GM23338 (cell line): Measurements from ENCODE around the gene ST14. TPM values are rescaled to one million over a fixed set of nuclear protein-coding genes. Genes with fewer than 3 reads are reported as not detected.

Experiments
- ATAC-seq: fragments of 200-7000 bp; cut with Tn5 transposase; 3 replicates; pipeline ENCODE4 v1.9.1; 2020
- DNase-seq: peaks from one replicate; pipeline ENCODE4 v3.0.0-alpha.2; 2015; ENCODE audit warnings: low spot score
- H2AFZ ChIP-seq: fragments of 200-600 bp; sonication (generic); 2 replicates; pipeline ENCODE4 v1.8.0; 2016; ENCODE audit warnings: antibody characterized with exemption, mild to moderate bottlenecking, moderate library complexity
- H3F3A ChIP-seq: fragments of 200-600 bp; sonication (generic); replicated peaks from 2 replicates; pipeline ENCODE4 v1.8.0; 2017; ENCODE audit warnings: antibody characterized with exemption, mixed run types, low read depth
- H3K27ac ChIP-seq: fragments of 200-600 bp; sonication (generic); 2 replicates; pipeline ENCODE4 v1.6.1; 2016; ENCODE audit warnings: low read depth
- H3K27me3 ChIP-seq: fragments of 200-600 bp; sonication (generic); 2 replicates; pipeline ENCODE4 v1.8.0; 2016; ENCODE audit warnings: mild to moderate bottlenecking, mixed run types, moderate library complexity; ENCODE audit not compliant: insufficient read depth
- H3K36me3 ChIP-seq: fragments of 200-600 bp; sonication (generic); 2 replicates; pipeline ENCODE4 v1.8.0; 2016; ENCODE audit warnings: mild to moderate bottlenecking; ENCODE audit not compliant: insufficient read depth
- H3K4me1 ChIP-seq: fragments of 200-600 bp; sonication (generic); 2 replicates; pipeline ENCODE4 v1.8.0; 2016; ENCODE audit warnings: mild to moderate bottlenecking, moderate library complexity; ENCODE audit not compliant: insufficient read depth
- H3K4me2 ChIP-seq: fragments of 200-600 bp; sonication (generic); 2 replicates; pipeline ENCODE4 v1.7.1; 2017; ENCODE audit warnings: mixed run types
- H3K4me3 ChIP-seq: fragments of 200-600 bp; sonication (generic); 2 replicates; pipeline ENCODE4 v1.6.1; 2016; ENCODE audit warnings: mixed run types
- H3K79me2 ChIP-seq: fragments of 200-600 bp; sonication (generic); replicated peaks from 2 replicates; pipeline ENCODE4 v1.8.0; 2017; ENCODE audit warnings: mild to moderate bottlenecking; ENCODE audit not compliant: insufficient read depth
- H3K9me2 ChIP-seq: fragments of 200-600 bp; sonication (generic); 2 replicates; pipeline ENCODE4 v1.8.0; 2017; ENCODE audit not compliant: insufficient read depth
- H4K20me1 ChIP-seq: fragments of 200-600 bp; sonication (generic); replicated peaks from 2 replicates; pipeline ENCODE4 v1.8.0; 2017; ENCODE audit warnings: mild to moderate bottlenecking; ENCODE audit not compliant: insufficient read depth
- H3K27ac Mint-ChIP-seq: 2 replicates; pipeline ENCODE4 v1.8.0; 2020; ENCODE audit warnings: inconsistent platforms, mild to moderate bottlenecking, moderate library complexity, mixed read lengths
- H3K27me3 Mint-ChIP-seq: 3 replicates; pipeline ENCODE4 v1.8.0; 2022; ENCODE audit warnings: low read depth, mild to moderate bottlenecking, moderate library complexity, mixed read lengths, inconsistent platforms; ENCODE audit not compliant: insufficient read depth, poor library complexity
- H3K36me3 Mint-ChIP-seq: 3 replicates; pipeline ENCODE4 v1.8.0; 2021; ENCODE audit warnings: low read depth, mild to moderate bottlenecking, inconsistent platforms, moderate library complexity, mixed read lengths
- H3K4me1 Mint-ChIP-seq: 3 replicates; pipeline ENCODE4 v1.8.0; 2020; ENCODE audit warnings: mild to moderate bottlenecking, inconsistent platforms, mixed read lengths
- H3K4me3 Mint-ChIP-seq: 3 replicates; pipeline ENCODE4 v1.8.0; 2021; ENCODE audit warnings: moderate library complexity, mild to moderate bottlenecking, inconsistent platforms, mixed read lengths
- H3K9me3 Mint-ChIP-seq: 3 replicates; pipeline ENCODE4 v1.8.0; 2020; ENCODE audit warnings: moderate library complexity, mild to moderate bottlenecking, inconsistent platforms, mixed read lengths
- CREB1 ChIP-seq: fragments of 250-450 bp; sonication (Bioruptor Pico); IDR thresholded peaks from 2 replicates; pipeline ENCODE4 v1.5.0; 2020; ENCODE audit warnings: low read depth, mild to moderate bottlenecking, moderate library complexity
- CTCF ChIP-seq, 2 experiments: fragments of 200-600 bp in 1 of 2; sonication (generic) in 1 of 2; conservative IDR thresholded peaks; 2 replicates each; pipeline versions ENCODE4 v1.5.1 to v1.6.1; 2016 to 2017; ENCODE audit warnings: antibody characterized with exemption in 2 of 2, low read depth in 2 of 2, mild to moderate bottlenecking in 2 of 2, moderate library complexity in 1 of 2
- ETS1 ChIP-seq: IDR thresholded peaks from 2 replicates; pipeline ENCODE4 v1.6.1; 2016; ENCODE audit warnings: antibody characterized with exemption
- EZH2phosphoT487 ChIP-seq: fragments of 200-600 bp; sonication (generic); IDR thresholded peaks from one replicate; pipeline ENCODE4 v1.8.1; 2018; ENCODE audit warnings: antibody characterized with exemption; ENCODE audit not compliant: unreplicated experiment
- JUNB ChIP-seq: IDR thresholded peaks from one replicate; pipeline ENCODE4 v1.6.1; 2016; ENCODE audit warnings: antibody characterized with exemption; ENCODE audit not compliant: unreplicated experiment
- POLR2AphosphoS5 ChIP-seq: IDR thresholded peaks from 2 replicates; pipeline ENCODE4 v1.6.1; 2016; ENCODE audit warnings: antibody characterized with exemption, low read depth
- REST ChIP-seq: IDR thresholded peaks from one replicate; pipeline ENCODE4 v1.6.1; 2018; ENCODE audit warnings: antibody characterized with exemption; ENCODE audit not compliant: unreplicated experiment
- polyA plus RNA-seq: library from polyadenylated mRNA; unstranded; fragments of >200 nt; fragmentation: Nextera tagmentation; extraction: Ambion mirVana; gene quantifications from 2 replicates; pipeline ENCODE4 v1.2.1, GENCODE V29; 2016
- total RNA-seq: library from RNA; depleted of rRNA; stranded (reverse); fragments of >200 nt; shearing (Covaris generic); gene quantifications from 2 replicates; pipeline ENCODE4 v1.2.3, GENCODE V29; 2014

ST14 gene
- total and polyA plus RNA-seq, 2 experiments from 2014 or later, result 7.9 to 32.7 TPM

DNA sequence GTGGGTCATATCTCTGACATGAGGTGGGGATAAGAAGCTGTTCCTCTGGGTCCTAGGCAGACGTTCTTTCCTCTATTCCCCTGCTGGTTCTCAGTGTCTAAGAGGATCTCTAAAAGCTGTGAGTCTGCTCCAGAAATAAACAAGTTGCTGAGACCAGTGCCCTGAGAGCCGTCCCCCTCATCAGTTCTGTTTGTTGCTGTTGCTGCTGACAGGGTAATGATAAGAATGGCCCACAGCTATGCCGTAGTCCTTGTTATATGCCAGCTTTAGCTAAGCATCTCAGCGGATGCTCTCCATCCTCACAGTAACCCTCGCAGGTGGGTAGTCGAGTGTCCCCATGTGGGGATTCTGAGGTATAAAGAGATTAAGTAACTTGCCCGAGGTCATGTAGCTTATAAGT lies 23.5 kb upstream of the ST14 start:
- peaks cover 24% of the 10 kb centered on the region for H3K36me3 ChIP-seq
- H3K4me1 Mint-ChIP-seq, result no peaks in the 10 kb centered on the region

DNA sequence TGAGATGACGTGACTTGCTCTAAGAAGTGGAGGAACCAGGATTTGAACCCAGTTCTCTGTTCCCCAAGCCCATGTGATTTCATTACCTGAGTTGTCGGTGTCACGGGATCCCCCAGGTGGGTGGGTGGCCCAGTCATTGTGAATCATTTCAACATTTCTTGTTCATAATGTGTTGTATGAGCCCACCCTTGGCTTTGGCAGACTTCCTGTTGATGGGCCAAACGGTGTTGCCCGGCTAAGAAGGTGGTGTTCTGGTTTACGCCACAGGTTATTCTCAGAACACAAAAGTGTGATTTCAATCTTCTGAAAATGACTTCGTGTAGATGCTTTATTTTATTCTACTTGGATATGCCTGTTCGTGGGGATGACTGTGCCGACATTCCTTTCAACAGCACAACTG lies 21.6 kb upstream of the ST14 start:
- no peak overlapping the region for H2AFZ ChIP-seq
- H3K4me3 ChIP-seq, result no peak overlapping the region
- ATAC-seq (no peak), DNase-seq (no peak)
- no peak overlapping the region for H3K4me2 ChIP-seq
- H3K4me3 Mint-ChIP-seq, result no peak overlapping the region
- no peaks in the 10 kb centered on the region for H3K4me1 Mint-ChIP-seq
- peaks cover 10% of the 10 kb centered on the region for H3K9me3 Mint-ChIP-seq
- no peaks in the 10 kb centered on the region for H3K9me2 ChIP-seq
- H3K36me3 Mint-ChIP-seq, result peaks cover 90% of the 10 kb centered on the region
- no peaks in the 10 kb centered on the region for H3K4me1 ChIP-seq
- H3K36me3 ChIP-seq, result peaks cover 13% of the 10 kb centered on the region
- no peak overlapping the region for H3K27ac Mint-ChIP-seq
- H3K27me3 Mint-ChIP-seq, result peaks cover 4% of the 10 kb centered on the region
- 0 out of 2 replicates have a peak, but pooled peaks cover 12% of the 10 kb centered on the region for H3K79me2 ChIP-seq
- H3K27me3 ChIP-seq, result no peaks in the 10 kb centered on the region
- H4K20me1 ChIP-seq, result peaks cover 11% of the 10 kb centered on the region
- H3F3A ChIP-seq, result no peaks in the 10 kb centered on the region
- H3K27ac ChIP-seq, result no peak overlapping the region
- TF ChIP-seq POLR2AphosphoS5, result no peak
- TF ChIP-seq CREB1 (CRISPR knock-in tag), result no peak
- TF ChIP-seq CTCF (conservative IDR thresholded peaks at IDR 0.05; ENCODE audit: low read depth in 2 of 2), result no peak
- no peak for TF ChIP-seq ETS1

More for the DNA sequence above, 23.5 kb upstream of the ST14 start:
- Histone ChIP-seq H3K4me3 (no peak overlapping the region), H2AFZ (no peak overlapping the region), H3F3A (no peaks in the 10 kb centered on the region), H3K4me1 (no peaks in the 10 kb centered on the region), H3K27me3 (no peaks in the 10 kb centered on the region), H3K79me2 (0 out of 2 replicates have a peak, but pooled peaks cover 12% of the 10 kb centered on the region), H3K9me2 (no peaks in the 10 kb centered on the region), H4K20me1 (peaks cover 11% of the 10 kb centered on the region), H3K27ac (no peak overlapping the region), H3K4me2 (no peak overlapping the region)
- no peak overlapping the region for H3K27ac Mint-ChIP-seq
- peaks cover 12% of the 10 kb centered on the region for H3K27me3 Mint-ChIP-seq
- H3K4me3 Mint-ChIP-seq, result no peak overlapping the region
- ATAC-seq (no peak), DNase-seq (no peak)
- TF ChIP-seq EZH2phosphoT487 (no peak), REST (no peak), JUNB (no peak)
- peaks cover 91% of the 10 kb centered on the region for H3K36me3 Mint-ChIP-seq
- peaks cover 21% of the 10 kb centered on the region for H3K9me3 Mint-ChIP-seq
